T-helper 2 cell treated with Interferon-gamma antibody and Interleukin-4, amounts not matched to agents 100 ng/mL and 5 ng/mL, for 36 hours (primary cell): Measurements from ENCODE around the gene EXT2. TPM values are rescaled to one million over a fixed set of nuclear protein-coding genes. Genes with fewer than 3 reads are reported as not detected.

ENCODE experiments used
- intact Hi-C: fragments of 100-400 bp; cut with micrococcal nuclease; formaldehyde crosslinking; loops from one replicate; pipeline ENCODE4 v1.15.1; 2023
- total RNA-seq: library from RNA; stranded (reverse); gene quantifications from 2 replicates; pipeline ENCODE4 v1.2.3, GENCODE V29; 2022

The EXT2 gene
- total RNA-seq, 1 donor from 2014 or later = 27.5 TPM

DNA sequence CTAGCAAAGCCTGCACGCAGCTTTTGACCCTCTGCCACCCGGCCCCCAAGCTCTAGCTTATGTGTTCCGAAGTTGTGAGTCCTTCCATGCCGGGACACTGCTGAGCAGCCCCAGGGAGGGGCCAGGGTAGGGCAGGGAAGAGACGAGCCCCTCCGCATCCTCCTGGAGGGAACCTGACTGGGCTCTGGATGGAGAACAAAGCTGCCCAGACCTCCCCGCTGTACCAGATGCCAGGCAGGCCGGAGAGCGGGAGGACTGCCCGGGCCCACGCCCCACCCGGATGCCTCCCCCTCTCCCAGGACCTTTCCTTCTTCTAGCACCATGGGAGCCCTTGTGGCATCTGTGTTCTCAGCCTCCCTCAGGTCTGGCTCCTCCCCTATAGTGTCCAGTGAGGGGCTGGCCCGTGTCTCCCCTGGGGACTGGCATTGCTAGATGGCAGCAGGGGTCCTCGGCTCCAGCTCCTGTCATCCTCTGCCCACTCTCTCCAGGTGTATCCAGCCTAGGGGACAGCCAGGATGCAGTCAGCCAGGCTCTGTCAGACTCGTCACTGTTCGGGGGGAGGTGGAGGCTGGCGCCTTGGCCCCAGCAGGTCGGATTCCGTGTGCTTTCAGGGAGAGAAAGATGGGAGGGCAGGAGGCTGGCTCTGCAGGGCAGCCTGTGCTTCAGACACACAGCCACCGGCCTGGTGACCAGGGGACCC, 168.4 kb downstream of the EXT2 start:
- intact Hi-C loops = no loop called here

DNA sequence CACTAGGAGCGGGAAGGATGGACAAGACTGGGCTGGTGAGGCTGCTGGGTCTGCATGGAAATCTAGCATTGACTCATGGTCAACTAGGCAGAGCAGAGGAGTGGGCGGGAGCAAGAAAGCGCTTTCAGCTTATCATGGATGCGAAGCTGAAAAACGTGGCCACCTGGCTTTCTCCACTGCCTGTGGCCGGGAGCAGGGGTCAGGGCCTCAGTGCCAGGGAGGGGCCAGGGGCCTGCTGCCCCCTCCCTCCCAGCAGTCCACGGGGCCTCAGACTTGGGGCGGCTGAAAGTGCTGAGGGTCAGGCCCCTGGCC, 168.9 kb downstream of the EXT2 start:
- intact Hi-C loops = no loop called here

DNA sequence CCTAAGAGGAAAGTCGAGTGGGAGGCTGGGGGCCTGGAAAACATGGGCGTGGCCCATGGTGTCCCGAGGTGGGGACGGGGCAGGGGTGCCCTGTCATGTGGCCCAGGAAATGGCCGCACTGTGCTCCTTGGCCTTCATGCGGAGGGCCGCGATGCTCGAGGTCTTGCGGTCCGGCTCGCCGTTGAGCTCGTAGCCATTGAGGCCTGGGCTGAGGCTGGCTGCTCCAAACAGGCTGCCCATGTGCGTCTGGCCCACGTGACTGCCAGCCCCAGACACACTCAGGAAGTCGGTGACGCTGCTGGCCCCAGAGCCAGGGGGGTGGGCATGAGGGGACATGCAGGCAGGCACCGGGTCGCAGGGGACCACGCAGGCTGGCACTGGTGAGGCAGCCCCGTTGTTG, 169.3 kb downstream of the EXT2 start:
- intact Hi-C loops = no loop called here

DNA sequence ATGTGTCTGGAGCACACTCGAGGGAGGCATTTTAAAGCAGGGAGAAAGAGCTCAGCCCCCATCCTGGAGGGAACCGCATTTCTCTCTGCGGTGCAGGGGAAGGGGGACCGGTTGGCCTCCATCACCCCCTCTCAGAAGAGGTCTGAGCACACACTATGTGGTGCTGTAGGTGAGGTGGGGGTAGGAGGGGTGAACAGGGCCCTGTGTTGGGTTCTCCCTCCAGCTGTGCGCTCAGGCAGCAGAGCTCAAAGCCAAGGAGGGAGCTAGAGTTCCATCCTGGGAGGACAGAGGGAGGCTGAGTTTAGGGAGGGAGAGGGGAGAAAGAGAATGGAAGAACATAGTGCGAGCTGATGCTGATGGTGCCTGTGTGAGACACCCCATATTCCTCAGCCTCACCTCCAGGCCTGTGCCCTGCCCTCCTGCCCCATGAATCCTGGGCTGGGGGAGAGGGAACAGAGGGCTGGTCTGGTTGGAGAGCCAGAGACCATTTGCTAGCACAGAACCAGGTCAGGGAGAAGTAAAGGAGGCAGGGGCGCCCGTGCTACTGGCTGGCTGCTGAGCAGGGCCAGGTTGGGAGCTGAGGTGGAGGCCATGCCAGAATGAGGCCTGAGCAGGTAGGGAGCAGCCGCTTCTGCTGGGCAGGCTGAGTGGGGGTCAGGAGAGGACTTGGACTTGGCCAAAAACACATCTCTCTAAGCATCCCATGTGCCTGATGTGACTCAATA, 170.7 kb downstream of the EXT2 start:
- intact Hi-C loops = no loop called here

DNA sequence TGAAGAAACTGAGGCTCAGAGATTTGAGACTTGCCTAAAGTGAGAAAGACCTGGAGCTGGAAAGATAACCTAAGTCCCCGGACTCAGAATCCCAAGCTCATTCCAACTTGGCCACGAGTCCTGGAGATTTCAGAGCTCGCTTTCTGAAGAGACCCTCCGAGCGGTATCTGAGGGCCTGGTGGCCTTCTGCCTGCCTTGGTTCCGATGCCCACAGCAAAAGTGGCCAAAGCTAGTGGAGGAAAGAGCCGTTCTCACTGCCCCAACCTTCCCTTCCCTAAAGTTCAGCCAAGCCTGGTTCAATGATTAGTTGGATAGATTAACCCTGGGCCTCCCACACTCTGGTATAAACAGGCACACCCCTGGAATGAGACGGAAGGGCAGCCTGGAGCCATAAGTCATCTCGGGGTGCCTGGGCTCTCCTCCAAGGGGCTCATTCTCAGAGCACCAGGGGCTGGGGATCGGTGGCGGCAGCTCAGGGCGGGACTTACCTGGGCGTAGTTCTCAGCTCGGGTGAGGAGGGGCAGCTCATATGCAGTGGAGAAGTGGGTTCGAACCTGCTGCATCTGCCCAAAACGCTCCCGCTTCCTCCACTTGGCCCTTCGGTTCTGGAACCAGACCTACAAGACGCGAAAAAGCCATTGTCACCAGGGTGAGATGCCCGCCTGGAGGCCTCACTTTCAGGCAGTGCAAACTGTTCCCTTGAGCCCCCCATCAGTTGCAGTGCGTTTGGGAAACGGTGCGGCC, 171.7 kb downstream of the EXT2 start:
- intact Hi-C loops = no loop called here

DNA sequence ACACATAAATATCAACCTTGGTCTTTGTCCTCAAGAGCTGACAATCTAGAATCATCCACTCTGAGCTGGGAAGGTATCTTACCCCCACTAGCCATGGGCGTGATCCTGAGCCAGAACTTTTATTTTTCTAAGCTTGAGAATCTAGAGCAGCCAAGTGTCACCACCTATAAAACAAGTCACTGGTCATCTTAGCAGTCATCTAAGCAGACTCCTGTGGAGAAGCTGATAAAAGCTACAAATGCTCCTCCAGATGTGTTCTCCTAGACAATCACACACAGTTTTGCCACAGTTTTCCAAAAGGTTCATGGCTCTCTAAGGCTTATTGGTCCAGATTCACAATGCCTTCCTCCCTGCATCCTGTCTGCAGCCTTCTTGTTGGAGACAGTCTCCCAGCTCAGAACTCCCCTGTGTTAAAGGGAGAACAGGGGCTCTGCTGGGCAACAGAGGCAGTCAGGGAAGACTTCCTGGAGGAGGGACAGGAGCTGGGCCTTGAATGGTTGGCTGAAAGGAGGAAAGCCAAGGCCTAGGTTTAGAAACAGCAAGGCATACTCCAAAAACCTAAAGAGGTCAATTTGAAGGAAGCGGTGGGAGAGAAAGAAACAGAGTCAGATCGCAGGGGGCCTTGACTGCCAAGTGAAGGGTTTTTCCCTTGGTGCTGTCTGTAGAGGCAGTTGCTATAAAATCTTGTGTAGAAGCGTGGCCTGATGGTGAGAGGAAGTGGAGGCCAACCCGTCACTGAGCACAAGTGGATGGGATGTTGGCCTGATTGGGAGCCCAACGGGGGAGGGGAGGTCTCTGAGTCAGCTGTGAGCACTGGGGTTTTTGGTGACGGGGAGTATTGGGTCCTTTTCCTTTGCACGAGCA, 172.5 kb downstream of the EXT2 start:
- intact Hi-C loops = no loop called here

DNA sequence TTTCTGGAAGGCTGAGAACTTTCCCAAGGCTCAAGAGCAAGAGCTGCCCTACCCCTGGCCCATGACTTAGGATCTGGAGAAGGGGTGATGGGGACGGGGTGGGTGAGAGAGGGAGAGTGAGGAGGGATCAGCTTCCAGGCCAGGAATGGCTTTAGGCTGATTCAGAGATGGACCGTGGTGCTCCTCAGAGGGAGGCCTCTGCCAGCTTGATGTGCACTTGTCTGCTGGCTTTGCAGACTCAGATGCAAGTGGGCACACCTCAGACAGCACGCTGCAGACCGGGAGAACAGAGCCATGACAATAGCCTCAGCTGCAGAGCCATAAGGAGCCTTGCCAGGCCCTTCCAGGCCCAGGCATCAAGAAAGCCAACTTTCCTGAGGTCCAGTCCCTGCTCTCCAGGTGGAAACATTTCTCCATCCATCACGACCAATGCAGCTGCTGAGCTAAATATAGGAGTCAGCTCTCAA, 173.2 kb downstream of the EXT2 start:
- intact Hi-C loops = no loop called here

DNA sequence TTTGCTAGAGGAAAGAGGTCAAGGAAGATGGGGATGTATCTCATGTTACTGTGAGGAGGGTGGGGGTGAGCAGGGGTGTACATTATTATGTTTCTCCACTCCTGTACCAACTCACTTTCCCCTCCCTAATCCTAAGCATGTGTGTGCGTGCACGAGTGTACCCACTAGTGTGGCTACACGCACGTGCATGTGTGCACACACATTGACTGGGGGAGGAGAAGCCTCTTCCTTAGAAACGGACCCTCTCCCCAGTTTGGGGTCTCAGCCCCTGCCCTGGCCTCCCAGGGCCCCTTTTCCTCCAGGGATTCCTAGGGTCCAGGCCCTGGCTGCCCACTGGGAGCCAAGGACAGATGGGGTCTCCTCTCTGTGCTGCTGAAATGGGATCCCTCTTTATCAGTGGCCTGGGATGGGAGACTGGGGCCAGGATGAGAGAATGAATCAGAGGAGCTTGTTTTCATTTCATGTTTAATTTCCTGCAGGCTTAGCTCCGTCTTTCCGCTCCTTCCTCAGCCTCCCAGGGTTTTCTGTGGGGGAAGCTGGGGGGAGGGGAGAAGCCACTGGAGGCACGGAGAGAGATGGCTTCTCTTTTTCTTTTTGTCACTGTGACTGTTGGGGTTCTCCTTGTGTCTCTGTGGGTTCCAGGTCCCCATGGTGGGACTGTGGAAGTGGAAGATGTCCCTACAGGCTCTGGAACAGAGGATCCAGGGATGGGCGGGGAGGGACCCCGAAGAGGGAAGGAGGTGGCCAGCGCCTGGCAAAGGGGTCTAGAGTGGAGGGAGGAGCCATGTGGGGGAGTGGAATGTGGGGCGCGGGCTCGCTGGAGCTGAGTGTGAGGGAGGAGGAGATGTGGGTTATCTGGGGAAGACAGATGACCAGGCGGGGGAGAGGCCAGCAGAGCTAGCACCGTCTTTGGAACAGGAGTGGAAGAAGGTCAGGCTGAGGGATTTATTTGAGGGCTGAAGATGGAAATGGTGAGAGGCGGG, 174.2 kb downstream of the EXT2 start:
- intact Hi-C loops = no loop called here

DNA sequence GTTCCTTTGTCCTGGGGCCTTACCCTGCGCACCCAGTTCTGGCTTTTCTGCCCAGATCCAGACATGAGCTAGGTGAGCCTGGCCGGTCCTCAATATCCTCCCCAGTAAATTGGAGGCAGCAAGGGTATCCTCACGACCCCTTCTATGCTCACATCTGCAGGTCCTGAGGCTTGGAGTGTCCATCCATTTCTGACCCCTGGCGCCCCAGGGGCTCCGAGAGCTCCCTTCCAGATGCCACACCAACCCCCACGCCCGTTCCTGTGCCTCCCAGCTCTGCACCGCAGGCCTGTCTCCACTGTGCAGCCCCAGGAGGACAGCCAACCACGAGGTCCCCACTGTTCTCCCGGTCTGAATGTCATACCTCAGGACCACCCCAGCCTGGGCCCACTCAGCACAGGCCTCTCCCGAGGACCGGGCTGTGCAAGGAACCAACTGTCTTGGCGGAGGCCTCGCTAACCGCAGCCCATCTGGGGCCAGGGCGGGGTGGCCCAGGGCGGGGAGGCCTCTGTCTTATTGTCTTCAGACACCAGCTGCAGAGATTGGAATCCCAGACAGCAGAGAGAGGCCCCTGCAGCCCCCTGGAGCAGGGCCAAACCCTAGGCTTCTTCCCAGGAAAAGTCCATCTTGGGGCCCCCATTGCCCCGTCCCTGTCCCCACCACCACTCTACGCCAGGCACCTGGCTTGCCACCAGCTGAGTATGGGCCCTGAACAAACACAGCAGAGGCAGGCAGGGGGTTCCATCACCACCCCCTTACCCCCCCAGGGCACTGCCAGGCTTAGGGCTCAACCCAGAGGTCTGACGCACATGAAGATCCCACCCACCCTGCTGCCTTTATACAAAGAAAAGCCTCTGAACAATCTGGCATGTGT, 175.2 kb downstream of the EXT2 start:
- intact Hi-C loops = no loop called here

DNA sequence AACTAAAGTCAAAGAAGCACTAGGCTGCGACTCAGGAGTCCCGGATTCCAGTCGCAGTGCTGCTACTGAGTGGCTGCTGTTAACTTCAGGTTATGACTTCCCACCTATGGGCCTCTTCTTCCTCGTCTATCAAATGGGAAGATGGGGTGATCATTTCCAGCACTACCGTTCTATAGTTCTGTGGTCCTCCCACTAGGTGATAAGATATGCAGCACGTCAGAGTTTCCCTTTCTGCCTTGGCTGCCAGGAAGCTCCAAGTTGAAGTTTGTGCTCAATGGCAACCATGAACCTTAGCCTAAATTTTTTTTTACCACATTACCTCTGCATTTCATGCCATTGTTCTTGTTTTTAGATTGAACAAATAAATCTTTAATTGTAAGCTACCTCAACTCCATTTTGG, 175.8 kb downstream of the EXT2 start:
- intact Hi-C loops = no loop called here

DNA sequence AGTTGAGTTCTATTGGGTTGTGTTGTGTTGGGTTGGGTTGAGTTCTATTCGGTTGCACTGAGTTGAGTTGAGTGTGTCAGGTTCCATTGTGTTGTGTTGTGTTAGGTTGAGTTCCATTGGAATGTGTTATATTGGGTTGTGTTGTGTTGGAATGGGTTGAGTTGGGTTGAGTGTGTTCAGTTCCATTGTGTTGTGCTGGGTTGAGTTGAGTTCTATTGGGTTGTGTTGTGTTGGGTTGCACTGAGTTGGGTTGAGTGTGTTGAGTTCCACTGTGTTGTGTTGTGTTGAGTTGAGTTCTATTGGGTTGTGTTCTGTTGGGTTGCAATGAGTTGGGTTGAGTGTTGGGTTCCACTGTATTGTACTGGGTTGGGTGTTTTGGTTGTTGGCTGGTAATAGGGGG, 178.9 kb downstream of the EXT2 start:
- intact Hi-C loops = no loop called here

DNA sequence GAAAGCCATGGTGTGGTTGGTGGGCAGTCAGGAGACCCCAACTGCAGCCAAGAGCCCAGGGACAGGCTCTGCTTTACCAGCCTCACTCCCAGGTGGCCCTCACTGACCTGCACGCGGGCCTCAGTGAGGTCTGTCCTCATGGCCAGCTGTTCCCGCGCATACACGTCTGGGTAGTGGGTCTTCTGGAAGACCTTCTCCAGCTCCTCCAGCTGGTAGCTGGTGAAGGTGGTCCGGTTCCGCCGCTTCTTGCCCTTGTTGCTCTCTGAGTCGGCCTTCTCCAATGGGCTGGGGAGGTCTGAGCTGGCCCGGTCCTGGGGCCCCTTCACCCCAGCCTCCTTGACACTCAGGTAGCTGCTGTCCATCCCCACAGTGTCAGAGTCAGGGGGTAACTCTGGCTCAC, 179.8 kb downstream of the EXT2 start:
- intact Hi-C loops = no loop called here

DNA sequence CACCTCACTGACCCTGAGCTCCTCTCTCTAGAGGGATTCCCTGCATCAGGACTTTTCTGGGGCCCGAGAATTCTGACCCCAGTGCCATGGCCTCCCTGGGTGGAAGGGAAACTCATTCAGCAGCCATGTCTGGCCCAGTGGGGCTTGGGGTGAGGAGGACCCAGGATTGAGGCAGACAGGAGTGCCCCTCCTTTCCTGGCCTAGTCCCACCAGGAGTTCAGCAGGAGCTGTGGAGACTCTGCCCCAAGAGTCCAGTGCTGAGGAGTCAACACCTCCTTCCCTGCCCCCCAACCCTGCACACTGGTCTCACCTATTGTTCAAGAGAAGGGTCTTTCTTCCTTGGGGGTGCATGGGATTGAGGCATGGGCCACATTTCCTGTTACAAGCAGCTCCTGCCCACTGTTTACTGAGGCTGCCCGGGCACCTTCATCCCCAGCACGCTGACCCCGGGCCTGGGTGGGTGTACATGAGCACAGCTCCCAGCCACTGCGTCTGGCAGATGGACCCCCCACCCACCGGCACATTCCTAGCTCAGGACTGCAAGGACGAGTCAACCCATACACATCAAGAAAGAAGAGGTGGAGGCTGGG, 180.6 kb downstream of the EXT2 start:
- intact Hi-C loops = no loop called here

DNA sequence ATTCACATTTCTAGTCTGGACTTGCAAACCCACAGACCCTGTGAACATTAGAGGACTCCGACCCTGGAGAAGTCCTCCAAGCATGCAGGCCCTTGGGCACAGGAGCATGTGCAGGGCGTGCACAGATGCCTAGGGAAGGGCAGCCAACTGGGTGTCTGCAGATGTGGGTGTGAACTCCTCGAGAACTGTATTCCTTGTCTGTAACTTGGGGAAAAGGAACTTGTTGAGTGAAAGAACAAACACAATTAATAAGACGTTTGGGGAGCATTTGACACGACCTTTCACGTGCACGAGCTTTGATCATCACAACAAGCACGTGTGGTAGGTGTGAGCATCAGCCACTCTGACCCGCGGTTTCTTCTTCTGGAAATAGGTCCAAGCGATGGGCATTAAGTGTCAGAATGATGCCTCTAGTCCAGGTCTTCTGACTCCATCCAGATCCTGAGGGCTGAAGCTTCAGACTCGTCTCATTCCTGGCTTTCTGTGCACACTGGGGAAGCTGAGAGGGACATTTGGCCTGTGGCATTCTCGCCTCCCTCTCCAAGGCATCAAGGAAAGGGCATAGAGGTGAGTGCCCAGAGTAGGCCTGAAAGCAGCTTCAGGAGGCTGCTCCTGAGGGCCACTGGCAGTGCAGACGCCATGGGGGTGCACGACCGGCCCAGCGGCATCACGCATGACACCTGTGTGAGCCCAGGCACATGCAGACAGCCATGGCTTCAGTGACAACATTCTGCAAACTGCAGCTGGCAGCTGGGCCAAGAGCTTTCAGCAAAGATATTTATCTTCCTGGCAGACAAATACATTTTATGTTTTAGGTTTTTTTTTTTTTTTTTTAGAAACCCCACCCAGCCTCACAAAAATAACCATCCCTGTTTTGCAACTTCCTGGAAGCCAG, 182.0 kb downstream of the EXT2 start:
- intact Hi-C loops = no loop called here

DNA sequence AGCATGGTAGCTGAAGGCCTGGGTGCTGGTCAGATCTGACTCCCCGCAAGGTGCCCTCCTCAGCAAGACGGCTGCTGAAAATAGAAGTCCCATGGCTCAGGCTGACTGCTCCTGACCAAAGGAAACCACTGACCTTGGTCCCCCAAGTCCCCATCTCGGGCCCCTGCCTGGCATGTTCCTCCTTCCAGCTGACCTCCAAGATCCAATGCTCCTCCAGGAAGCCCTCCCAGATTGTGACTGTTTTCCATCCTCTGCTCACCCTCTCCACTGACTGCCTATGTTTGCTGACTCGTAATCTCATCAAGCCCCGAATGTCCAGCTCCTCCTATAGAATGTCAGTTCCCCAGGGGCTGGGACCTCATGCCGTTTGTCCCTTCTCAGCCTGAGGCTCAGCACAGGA, 184.0 kb downstream of the EXT2 start:
- intact Hi-C loops = no loop called here

DNA sequence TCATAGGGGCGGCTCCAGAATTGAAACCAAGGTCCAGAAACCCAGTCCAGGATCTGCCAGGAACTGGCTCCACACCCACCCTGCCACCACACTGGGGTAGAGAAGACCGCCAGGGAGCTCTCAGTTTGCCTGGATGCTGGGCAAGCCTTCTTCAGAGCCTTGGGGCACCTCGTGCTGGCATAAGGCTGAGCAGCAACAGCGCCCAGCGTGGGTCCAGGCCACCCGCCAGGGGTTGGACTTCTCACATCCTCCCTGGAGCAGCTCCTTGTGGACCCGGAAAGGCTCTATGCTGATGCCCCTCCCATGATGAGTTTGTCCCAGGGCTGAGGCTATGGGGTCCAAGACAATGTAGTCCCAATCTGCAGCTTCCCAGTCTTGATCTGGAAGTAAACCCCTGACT, 184.8 kb downstream of the EXT2 start:
- intact Hi-C loops = no loop called here

DNA sequence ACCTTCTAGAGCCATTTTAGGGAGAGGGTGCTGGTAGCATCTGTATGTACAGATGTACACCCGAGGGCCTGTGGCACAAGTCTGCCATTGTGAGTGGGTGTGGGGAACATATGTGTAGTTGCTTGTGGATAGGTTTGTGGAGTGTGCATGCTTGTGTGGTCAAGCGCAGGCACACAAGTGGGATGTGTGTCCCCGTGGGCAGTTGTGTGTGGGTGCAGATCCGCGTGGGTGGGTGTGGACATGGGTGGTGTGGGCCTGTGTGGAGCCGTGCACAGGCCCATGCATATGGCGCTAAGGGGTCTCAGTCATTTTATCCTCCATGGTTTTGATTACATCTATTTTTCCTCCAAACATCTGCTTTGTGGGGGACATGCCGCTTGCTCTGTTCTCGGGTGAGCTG, 185.7 kb downstream of the EXT2 start:
- intact Hi-C loops = no loop called here

DNA sequence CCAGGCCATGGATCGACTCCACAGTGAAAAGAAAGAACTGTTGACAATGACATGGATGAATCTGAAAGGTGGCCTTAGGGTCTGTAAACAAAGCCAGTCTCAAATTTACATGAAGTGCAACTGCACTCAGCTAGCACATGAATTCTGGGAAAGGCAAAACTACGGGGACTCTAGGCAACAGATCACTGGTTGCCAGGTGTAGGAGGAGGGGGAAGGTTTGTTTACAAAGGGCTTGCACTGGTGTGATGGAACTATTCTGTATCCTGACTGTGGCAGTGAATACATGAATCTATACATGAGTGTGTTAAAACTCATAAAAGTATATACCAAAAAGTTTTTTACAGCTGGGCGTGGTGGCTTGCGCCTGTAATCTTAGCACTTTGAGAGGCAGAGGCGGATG, 187.1 kb downstream of the EXT2 start:
- intact Hi-C loops = no loop called here
